GM19193 (cell line): Measurements from ENCODE around the gene CHRNA3.

ENCODE experiments used
- POLR2A ChIP-seq: IDR thresholded peaks from 4 replicates; pipeline ENCODE4 v1.6.1; 2011; ENCODE audit not compliant: insufficient read depth, insufficient read length; ENCODE audit errors: extremely low read depth

The CHRNA3 gene

DNA sequence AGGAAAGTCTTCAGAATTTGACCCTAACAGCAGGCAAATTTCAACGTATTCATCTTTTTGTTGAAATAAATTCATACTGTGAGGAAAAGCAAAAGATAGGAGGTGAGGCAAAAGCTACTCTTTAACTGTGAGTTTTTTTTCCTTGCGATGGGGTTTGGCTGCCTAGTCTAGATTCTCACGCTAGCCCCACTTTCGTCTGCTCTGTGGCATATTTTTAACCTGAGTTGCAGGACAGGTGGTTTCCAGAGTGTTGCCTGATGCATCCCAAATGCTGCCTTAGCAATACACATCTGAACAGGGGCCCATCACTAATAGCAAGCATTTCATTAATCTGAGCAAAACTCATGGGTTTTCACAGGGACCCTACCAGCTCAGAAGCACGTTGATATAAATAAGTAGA lies 68.9 kb downstream of the CHRNA3 start:
- TF ChIP-seq POLR2A: no peak

DNA sequence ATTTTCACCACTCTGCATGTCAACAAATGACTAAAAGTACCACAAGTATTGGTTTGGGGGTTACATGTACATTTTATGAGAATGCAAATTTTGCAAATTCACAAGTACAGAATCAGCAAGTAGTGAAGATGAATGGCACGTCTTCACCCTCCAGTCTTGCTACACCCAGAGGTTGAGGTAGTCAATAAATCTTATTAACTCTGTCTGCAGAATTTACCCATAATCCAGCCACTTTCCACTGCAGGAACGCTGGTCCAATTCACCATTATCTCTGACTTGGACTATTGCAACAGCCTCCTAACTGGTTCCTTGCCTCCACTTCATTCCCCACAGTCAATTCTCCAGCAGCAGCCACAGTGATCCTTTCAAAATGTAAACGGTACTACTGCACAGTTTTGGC lies 70.0 kb downstream of the CHRNA3 start:
- no peak for TF ChIP-seq POLR2A

DNA sequence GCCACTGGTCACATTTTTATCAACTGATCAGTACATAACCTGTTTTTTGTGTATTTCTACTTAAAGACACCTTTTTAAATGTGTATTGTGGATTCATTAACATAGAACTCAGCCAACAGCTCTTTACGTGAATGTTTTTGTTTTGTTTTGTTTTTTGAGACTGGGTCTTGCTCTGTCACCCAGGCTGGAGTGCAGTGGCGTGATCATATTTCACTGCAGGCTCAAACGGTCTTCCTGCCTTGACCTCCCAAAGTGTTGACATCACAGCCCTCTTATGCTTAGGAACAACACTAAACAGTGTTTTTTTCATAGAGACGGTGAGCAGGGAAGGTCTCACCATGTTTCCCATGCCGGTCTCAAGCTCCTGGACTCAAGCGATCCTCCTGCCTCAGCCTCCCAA lies 70.6 kb downstream of the CHRNA3 start:
- no peak for TF ChIP-seq POLR2A
